Esophagus muscularis mucosa (tissue), 4 donors: ENCODE results near the gene TLE6. TPM values are rescaled to one million over a fixed set of nuclear protein-coding genes. Genes with fewer than 3 reads are reported as not detected.

ENCODE experiments used
- DNase-seq: peaks from one replicate; pipeline ENCODE4 v3.0.0-alpha.2; 2017; ENCODE audit errors: extremely low spot score
- H3K27ac ChIP-seq, 4 donors: fragments of 200-600 bp; sonication (generic); replicated peaks in 1 of 4; 1 replicate in 3 of 4; 2 replicates in 1 of 4; pipeline ENCODE4 v1.5.1; 2016 to 2019; ENCODE audit warnings: mild to moderate bottlenecking in 1 of 4
- H3K27me3 ChIP-seq, 4 donors: fragments of 200-600 bp; sonication (generic); one replicate each; pipeline versions ENCODE4 v1.5.1 to v1.6.0; 2016 to 2019
- H3K36me3 ChIP-seq, 4 donors: fragments of 200-600 bp; sonication (generic); one replicate each; pipeline ENCODE4 v1.5.1; 2016 to 2019
- H3K4me1 ChIP-seq, 4 donors: fragments of 200-600 bp; sonication (generic); one replicate each; pipeline ENCODE4 v1.5.1; 2016 to 2019
- H3K4me3 ChIP-seq, 4 donors: fragments of 200-600 bp; sonication (generic); 1 replicate in 2 of 4; 2 replicates in 2 of 4; pipeline ENCODE4 v1.5.1; 2016 to 2019; ENCODE audit warnings: mild to moderate bottlenecking in 4 of 4, moderate library complexity in 1 of 4
- H3K9me3 ChIP-seq, 4 donors: fragments of 200-600 bp; sonication (generic); 1 replicate in 3 of 4; 2 replicates in 1 of 4; pipeline ENCODE4 v1.5.1; 2016 to 2019
- CTCF ChIP-seq, 3 experiments: fragments of 200-600 bp in 2 of 3; fragments of 450-650 bp in 1 of 3; sonication (generic) in 2 of 3; IDR thresholded peaks; one replicate each; pipeline ENCODE4 v1.5.1; 2017 to 2019; ENCODE audit warnings: antibody characterized with exemption in 3 of 3, mild to moderate bottlenecking in 2 of 3, moderate library complexity in 1 of 3
- EP300 ChIP-seq: sonication (generic); formaldehyde crosslinking; IDR thresholded peaks from one replicate; pipeline ENCODE4 v1.6.1; 2017; ENCODE audit warnings: antibody characterized with exemption
- POLR2A ChIP-seq: fragments of 450-650 bp; IDR thresholded peaks from one replicate; pipeline ENCODE4 v1.6.1; 2017; ENCODE audit warnings: antibody characterized with exemption, moderate library complexity, mild to moderate bottlenecking, low read depth
- POLR2AphosphoS5 ChIP-seq, 2 donors: sonication (generic); formaldehyde crosslinking; IDR thresholded peaks; one replicate each; pipeline ENCODE4 v1.6.1; 2017; ENCODE audit warnings: antibody characterized with exemption in 2 of 2
- WGBS: methylation state at CpG from one replicate; pipeline ENCODE4 v1.1.5; 2018; 5-methylcytosine and 5-hydroxymethylcytosine counted together
- intact Hi-C: fragments of 100-400 bp; cut with DNase I; formaldehyde crosslinking; loops from one replicate; pipeline ENCODE4 v1.15.1; 2023
- total RNA-seq, 4 donors: library from RNA; depleted of rRNA; stranded (reverse); fragments of >200 nt; gene quantifications; one replicate each; pipeline versions ENCODE4 v1.1.0 to v1.2.1, GENCODE V29; 2016

Gene TLE6
- total RNA-seq, 4 donors from 2014 or later: 0.75 to 1.2 (median 0.91) TPM; not detected in 1

DNA sequence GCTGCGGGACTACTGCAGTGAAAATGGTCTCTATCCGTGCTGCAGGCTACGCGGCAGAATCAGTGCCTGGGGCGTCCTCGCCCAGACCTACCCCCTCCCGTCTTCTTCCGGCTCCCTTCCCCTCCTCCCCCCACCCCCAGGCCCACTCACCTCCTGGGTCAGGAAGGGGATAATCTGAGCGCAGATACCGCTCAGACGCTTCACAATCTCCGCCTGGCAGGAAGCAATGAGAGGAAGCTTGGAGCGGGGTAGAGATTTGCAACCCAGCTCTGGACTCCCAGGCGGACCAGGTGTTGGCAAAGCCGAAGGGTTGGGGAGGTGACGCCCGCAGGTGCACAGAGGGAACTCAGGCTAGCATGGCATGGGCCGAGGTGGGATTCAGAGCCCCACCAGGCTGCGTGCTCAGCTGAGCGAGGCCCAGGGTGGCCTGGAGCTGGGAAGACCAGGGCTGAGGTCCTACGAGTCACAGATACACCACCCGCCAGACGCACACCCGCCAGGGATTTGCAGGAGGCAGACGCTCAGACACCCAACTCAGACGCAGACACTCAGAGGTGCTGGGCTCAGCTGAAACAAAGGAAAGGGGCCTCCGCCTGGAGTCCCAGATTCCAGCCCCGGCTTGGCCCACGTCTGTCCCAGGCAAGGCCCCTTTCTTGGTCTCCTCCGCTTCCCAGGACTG is 47.6 kb downstream of the TLE6 start:
- 69% methylated on average over 16 of the region's 30 CpGs for WGBS
- peaks cover 8 to 22% (median 19%) of the 10 kb centered on the region in 4 donors for H3K4me1 ChIP-seq

DNA sequence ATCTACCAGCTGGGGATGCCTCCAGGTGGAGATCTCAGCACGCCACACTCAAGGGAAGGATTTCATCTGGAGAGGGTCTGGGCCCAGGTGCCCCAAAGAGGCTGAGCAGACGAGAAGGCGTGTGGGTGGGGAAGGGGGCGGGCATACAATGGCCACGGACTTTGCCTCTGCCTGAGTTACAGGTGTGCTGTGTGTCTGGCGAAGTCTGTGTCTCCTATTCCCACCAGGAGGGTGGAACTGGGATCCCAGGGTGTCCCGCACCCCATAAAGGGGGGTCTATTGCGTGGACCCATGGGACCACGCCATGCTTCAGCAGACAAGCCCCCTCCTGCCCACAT is 48.2 kb downstream of the TLE6 start:
- H3K9me3 ChIP-seq: no peaks in the 10 kb centered on the region
- intact Hi-C loops: loop anchor here (5.0 kb wide), 1 partner anchor 38 kb away; no protein-coding TSS in a partner anchor
- no peak overlapping the region for H3K27ac ChIP-seq
- WGBS: 90% methylated on average over 6 of the region's 9 CpGs
- H3K4me1 ChIP-seq: peaks cover 8 to 22% (median 19%) of the 10 kb centered on the region in 4 donors
- no peak for DNase-seq
- H3K36me3 ChIP-seq: peaks cover 0 to 10% (median 8%) of the 10 kb centered on the region in 4 donors
- H3K27me3 ChIP-seq: no peaks in the 10 kb centered on the region
- no peak overlapping the region for H3K4me3 ChIP-seq
- TF ChIP-seq POLR2A (no peak), CTCF (IDR thresholded peaks at IDR 0.05) (no peak), POLR2AphosphoS5 (IDR thresholded peaks at IDR 0.05) (no peak), EP300 (no peak)

More for the DNA sequence above, 47.6 kb downstream of the TLE6 start:
- no peak overlapping the region for H3K4me3 ChIP-seq
- H3K27me3 ChIP-seq: no peaks in the 10 kb centered on the region
- H3K27ac ChIP-seq: no peak overlapping the region
- no peak for TF ChIP-seq EP300
- H3K9me3 ChIP-seq: no peaks in the 10 kb centered on the region
- intact Hi-C loops: loop anchor here (5.0 kb wide), 1 partner anchor 38 kb away; no protein-coding TSS in a partner anchor
- DNase-seq: no peak
- peaks cover 0 to 11% (median 8%) of the 10 kb centered on the region in 4 donors for H3K36me3 ChIP-seq

DNA sequence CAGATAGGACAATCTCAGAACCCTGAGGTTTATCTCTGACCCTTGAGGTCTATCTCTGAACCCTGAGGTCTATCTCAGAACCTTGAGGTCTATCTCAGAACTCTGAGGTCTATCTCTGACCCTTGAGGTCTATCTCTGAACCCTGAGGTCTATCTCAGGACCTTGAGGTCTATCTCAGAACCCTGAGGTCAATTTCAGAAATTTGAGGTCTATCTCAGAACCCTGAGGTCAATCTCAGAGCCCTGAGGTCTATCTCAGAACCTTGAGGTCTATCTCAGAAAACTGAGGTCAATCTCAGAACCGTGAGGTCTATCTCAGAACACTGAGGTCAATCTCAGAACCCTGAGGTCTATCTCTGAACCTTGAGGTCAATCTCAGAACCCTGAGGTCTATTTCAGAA is 49.4 kb downstream of the TLE6 start:
- TF ChIP-seq CTCF (IDR thresholded peaks at IDR 0.05) (no peak), EP300 (no peak), POLR2A (no peak), POLR2AphosphoS5 (IDR thresholded peaks at IDR 0.05) (no peak)
- no peaks in the 10 kb centered on the region for H3K9me3 ChIP-seq
- WGBS: 100% methylated on average over 1 of the region's 1 CpG
- H3K4me3 ChIP-seq: no peak overlapping the region
- H3K4me1 ChIP-seq: peaks cover 8 to 22% (median 19%) of the 10 kb centered on the region in 4 donors
- peaks cover 0 to 10% (median 8%) of the 10 kb centered on the region in 4 donors for H3K36me3 ChIP-seq
- no peaks in the 10 kb centered on the region for H3K27me3 ChIP-seq
- DNase-seq: no peak
- H3K27ac ChIP-seq: no peak overlapping the region
- intact Hi-C loops: loop anchor here (5.0 kb wide), 1 partner anchor 39 kb away; no protein-coding TSS in a partner anchor

DNA sequence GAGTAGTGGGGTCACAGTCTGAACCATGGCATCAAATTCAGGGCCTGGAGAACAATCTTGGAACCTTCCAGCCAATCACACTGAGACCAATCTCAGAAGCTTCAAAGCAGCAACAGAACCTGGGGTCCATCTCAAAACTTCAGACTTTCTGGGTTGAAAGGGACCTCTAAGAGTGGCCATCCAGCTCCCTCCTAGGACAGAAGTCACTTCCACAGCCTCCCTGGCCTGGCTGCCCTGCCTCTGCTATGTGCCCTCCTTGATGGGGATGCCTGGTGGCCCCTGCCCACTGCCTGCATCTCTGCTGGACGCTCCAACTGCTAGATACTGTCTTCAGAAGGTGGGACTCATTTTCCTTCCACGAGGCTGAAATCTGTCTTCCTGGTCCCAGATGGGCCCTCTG is 49.9 kb downstream of the TLE6 start:
- 80% methylated on average over 1 of the region's 2 CpGs for WGBS
- DNase-seq: no peak

More for the DNA sequence above, 49.9 kb downstream of the TLE6 start:
- no peaks in the 10 kb centered on the region for H3K9me3 ChIP-seq
- peaks cover 8 to 22% (median 19%) of the 10 kb centered on the region in 4 donors for H3K4me1 ChIP-seq
- H3K27ac ChIP-seq: peak overlapping the region in 1 of 4 donors; percentile 62
- peaks cover 0 to 10% (median 8%) of the 10 kb centered on the region in 4 donors for H3K36me3 ChIP-seq
- intact Hi-C loops: loop anchor here (5.0 kb wide), 1 partner anchor 40 kb away; no protein-coding TSS in a partner anchor
- no peaks in the 10 kb centered on the region for H3K27me3 ChIP-seq
- no peak overlapping the region for H3K4me3 ChIP-seq
- TF ChIP-seq POLR2AphosphoS5 (IDR thresholded peaks at IDR 0.05) (no peak), CTCF (IDR thresholded peaks at IDR 0.05) (no peak), EP300 (no peak), POLR2A (no peak)
